Glomerular visceral epithelial cell (primary cell): ENCODE results near the gene LIN28B.
"Not testable (repeated sequence)": the region's sequence is repeated elsewhere in the genome, so short reads cannot be mapped to it uniquely, and the experiment has no call there.

Experiments used
- DNase-seq: peaks from one replicate; pipeline ENCODE4 v3.0.0-alpha.2; 2016; ENCODE audit errors: extremely low spot score

Gene LIN28B

DNA sequence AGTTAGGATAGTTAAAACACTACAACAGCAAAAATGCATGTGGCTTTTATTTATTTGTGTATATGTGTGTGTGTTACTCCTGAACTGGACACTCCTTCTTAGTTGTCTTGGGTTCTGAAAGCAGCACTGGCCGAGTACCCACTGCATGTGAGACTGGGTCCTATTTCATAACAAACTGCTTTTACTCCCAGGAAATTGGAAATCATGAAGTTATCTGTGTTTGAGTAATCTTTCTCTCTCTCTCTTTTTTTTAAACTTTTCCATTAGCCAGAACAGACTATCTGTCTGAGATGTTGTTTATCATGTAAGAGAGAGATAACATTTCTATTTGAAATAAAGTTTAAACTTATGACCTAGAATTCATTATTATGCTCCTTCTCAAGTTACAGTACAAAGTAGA lies 110.4 kb downstream of the LIN28B start:
- no peak for DNase-seq

DNA sequence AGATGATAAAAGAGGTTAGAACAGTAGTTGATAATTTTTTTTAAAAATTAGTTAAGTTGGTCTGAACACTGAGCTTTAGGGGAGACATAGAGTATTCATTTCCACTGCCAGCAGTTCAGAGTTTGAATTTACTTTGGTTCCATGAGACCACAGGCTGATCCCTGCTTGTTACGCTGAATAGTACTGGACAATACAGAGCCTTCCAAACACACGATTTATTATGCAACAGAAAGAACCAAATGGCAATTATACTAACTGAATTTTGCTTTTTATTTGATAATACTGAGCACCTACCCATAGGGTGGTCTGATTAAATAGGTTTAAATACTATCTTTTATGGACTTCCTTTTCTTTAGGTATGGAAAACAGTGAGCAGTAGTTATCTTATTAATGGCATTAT lies 111.5 kb downstream of the LIN28B start:
- no peak for DNase-seq

DNA sequence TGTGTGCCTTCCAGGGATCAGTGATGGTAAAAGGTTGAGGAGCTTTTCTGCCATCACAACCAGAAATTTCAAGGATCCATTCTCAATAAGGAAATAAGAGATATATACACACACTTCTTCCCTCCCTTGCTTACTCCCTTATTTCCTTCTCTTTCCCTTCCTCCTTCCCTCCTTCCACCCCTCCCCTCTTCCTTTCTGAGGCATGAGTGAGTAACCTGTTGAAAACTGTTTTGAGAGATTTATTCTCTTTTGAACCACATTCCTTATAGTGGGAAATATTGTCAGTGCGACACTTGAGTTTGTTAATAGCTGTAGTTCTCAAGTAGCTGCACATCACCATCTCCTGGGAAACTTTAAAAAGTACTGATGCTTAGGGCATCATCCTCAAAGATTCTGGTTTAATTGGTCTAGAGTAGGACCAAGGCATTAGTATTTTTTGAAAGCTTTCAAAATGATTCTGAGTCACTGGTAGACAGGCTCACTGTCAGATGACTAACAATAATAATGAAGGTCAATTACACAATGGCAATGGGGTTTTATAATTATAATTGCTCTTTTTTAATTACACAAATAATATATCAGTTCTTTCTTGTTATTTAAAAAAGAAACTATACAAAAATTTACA lies 113.0 kb downstream of the LIN28B start:
- DNase-seq: no peak

DNA sequence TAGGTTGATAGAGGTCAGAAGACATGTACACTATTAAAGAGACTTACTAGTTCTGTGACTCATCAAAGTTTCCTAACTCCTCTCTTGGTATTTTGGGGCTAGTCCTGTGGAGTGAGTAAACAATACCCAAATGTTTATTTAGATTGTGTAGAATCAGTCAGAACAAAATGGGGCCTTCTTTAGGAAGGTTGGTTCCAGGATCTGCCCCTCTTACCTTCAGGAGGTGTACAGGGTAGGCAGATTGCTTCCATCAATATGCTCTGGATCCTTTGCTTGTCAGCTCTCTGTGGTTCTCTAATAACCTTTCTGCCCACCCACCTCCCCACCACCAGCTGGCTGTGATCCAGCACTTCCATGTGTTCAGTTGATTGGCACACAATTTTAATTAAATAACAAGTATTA lies 115.9 kb downstream of the LIN28B start:
- no peak for DNase-seq

DNA sequence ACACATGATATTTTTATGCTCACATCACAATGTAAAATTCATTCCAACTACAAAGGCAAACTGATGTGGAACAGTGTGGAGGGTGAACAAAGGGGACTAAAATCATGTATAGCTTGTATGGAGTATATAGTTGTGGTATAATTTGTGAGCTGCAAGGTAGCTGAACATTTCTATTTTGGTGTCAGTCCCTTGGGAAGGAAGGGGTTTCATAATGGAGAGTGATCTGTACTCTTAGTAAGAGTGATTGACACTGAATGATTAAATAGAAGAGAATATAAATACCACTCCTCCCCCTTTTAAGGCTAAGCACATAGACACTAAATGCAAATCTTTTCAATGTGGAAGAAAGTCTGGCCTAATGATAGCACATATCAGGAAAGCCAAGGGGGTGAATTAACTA lies 118.3 kb downstream of the LIN28B start:
- DNase-seq: no peak

DNA sequence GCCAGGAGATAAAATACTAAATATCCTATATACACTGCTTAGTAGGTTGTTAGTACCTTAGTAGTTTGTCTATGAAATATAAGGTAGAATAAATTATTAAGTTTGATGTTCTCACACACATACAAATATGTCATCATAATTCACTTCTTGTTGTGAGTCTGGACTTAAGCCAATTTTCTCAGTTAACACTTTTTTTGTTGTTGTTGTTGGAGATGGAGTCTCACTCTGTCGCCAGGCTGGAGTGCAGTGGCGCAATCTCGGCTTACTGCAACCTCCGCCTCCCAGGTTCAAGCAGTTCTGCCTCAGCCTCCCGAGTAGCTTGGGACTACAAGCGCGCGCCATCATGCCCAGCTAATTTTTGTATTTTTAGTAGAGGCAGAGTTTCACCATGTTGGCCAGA lies 119.5 kb downstream of the LIN28B start:
- not testable (repeated sequence) for DNase-seq

DNA sequence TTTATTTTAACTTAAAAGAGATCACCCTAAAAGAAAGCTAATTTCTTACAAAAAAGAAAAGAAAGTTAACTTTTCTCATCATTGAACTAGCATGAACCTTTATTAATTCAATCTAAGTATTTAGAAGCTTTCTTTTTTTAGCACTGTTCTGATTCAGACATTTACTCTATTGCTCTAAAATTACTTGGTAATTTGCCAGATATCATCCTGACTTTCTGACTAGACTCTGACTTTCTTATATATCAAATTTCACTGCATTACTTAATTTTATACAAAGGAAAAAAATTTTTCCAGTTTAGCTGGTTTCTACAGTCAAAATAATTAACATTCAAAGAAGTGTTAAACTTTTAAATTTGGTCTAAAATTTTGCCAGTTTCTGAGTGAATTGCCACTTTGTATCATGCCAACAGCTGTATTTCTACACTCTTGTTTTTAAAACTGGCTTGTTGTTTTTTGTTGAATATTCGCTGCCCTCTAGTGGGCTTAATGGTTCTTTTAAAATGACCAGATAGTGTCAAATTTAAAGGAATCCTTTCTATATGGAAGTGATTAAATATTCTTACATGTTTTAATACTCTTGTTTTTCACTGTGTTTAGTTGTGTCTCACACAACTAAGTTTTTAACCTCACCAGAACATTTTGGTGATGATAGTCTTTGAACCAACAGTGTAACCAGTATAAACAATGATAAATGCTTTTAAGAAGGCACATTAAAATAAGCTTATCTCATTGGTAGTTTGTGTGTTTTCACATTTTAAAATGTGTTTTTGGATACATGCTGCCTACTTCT lies 120.9 kb downstream of the LIN28B start:
- DNase-seq: peak; percentile 37

DNA sequence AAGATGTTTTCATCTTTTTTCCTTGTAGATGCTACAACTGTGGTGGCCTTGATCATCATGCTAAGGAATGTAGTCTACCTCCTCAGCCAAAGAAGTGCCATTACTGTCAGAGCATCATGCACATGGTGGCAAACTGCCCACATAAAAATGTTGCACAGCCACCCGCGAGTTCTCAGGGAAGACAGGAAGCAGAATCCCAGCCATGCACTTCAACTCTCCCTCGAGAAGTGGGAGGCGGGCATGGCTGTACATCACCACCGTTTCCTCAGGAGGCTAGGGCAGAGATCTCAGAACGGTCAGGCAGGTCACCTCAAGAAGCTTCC lies 121.4 kb downstream of the LIN28B start:
- DNase-seq: no peak

DNA sequence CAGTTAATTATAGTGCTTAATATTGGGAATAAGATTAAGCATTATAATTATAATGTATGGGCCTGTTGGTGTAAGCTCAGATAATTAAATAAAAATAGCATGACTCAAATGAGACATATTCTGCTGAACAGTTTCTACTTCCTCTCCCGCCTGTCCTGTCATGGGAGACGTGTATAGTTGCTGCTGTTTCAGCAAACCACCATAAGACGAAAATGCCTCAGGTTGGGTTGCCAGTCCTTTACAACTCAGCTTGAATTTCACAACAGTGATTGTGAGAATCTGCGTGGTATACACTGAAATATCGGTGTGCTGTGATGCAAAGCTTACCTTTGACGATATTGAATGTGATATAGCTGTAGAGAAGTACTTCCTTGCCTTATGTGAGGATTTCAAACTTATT lies 123.4 kb downstream of the LIN28B start:
- DNase-seq: no peak

DNA sequence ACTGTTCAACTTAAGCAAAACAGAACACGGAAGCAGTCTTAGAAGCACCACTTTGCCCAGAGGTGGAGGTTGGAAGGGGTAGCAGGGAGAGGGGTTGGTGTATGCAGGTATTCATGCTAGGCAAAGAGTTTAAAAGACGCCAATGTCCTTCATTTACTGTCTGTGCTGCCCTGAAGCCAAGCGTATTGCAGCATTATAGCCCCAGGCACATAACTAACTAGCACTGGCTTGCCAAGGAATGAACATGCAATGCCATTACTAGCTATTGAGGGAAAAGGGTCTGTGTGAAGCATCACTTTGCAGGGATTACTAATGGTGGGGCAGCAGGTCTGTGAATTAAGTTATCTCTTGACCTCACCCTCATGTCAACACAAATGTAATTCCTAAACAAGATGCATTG lies 124.8 kb downstream of the LIN28B start:
- not testable (repeated sequence) for DNase-seq

DNA sequence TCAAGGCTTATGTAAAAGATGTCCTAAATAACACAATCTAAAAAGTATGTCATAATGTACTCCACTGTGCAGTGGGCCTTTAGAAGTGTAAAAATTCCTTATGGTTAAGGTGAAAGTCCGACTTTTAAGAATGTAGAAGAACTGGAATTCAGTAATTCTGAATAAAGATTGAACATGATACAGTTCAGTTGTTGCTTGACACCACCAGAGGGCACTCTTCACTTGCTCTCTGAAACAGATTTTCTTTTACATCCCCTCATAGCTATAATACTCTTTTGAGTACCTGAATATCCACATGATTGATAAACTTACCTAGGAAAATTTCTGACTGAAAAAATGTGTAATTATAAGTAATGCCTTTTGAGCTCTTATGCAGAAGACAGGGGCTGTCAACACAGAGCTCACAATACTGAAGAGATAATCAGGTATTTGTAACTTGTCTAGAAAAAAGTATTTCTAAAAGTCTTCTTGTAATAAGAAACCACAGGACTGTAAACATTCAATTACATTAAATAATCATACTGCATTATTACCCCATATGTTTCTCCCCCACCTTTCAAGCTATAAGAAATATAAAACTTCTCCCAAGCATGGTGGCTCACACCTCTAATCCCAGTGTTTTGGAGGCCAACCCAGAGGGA lies 130.8 kb downstream of the LIN28B start:
- DNase-seq: peak; percentile 60

DNA sequence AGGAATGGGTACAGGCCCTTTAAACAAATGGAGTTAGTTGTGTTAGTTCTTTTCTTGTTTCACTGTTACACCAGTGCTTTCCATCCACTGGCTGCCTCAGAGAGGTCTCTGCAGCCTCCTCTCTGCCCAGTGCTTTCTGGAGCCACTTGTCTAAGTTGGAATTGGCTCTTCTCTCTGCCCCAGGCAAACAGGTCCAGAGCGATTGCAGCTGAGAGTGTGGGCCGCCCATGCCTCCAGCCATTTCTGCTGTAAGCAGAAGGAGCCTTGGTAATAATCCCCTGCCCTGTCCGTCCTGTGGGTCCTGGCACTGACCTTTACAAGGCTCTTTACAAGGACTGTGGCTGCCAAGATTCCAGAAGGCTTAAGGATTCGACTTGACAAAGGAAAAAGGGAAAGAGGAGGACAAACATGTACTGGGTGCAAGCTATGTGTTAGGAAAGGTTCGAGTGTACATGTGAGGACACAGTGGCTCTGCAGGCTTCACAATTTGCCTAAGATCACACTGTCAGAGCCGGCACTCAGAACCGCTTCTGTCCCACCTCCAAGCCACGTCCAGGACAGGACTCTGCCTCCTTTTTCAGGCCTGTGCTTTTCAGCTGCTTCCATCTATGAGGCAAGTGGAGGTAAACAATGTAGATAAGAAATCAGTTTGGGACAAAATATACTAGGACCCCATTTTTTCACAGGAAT lies 134.4 kb downstream of the LIN28B start:
- DNase-seq: no peak

DNA sequence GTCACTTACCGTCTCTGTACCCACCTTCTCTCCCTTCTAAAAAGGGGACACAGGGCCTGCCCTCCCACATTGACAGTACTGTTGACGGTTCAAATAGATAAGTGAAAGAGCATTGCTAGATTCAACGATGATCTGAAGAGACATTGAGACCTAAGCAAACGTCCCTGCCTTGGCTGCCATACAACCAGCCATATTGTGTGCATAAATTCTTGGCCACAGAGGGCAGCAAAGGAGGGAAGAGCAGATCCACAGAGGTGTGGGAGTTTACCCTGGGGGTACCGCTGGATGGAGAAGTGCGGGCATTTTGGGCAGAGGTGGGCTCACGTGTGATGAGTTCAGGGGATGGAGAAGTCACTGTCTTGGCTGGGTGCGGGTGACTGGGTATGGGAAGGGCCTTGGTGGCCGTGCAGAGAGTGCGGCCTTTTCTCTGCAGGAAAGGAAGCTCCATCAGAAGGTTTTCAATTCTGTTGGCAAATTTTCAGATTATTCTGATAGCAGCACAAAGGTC lies 137.3 kb downstream of the LIN28B start:
- no peak for DNase-seq

DNA sequence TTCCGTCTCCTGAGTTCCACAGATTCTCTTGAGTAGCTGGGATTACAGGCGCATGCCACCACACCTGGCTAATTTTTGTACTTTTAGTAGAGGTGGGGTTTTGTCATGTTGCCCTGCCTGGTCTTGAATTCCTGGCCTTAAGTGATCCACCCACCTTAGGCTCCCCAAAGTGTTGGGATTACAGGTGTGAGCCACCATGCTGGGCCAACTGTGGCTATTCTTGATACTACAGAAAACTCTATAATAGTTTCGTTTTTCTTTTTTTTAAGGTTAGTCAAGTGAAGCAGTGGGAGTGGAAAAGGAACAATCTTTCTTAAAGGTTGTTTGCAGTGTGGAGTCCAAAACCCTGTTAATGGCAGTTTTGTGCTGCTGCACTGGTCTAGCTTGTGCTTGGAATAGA lies 138.2 kb downstream of the LIN28B start:
- no peak for DNase-seq

DNA sequence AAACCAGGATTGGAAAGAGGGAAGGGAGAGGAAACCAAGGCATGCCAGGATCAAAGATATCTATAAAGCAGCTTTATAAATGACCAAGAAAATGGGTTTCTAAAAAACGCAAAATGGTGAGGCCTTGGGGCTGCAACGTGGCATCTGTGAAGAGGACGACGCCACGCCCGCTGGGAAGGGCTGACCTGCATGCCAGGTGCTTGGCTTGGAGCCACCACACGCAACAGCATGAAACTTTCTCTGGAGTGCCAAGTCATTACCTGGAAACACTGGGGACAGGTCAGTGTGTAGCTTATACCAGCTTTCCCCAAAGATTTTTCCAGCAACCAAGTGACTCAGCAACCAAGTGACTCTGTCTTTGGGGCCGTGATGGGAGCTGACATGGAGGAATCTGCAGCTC lies 140.4 kb downstream of the LIN28B start:
- no peak for DNase-seq

DNA sequence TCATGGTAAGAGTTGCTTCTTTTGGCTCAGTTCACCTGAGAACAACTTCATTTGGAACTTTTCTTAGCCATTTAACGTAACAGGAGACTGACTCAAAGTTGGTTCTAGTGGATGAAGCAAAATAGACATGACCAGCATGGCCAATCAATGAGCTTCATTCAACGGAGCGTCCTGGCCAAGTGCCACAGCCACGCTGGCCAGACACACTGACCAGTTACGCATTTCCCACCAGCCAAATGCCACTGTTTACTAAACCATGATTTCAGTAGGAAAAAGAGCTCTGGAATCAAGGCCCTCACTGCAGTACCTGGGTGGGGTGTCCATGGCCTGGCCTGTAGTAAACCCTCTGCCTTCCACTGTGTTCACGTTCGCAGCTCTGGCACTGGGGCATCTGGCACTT lies 142.5 kb downstream of the LIN28B start:
- DNase-seq: no peak

DNA sequence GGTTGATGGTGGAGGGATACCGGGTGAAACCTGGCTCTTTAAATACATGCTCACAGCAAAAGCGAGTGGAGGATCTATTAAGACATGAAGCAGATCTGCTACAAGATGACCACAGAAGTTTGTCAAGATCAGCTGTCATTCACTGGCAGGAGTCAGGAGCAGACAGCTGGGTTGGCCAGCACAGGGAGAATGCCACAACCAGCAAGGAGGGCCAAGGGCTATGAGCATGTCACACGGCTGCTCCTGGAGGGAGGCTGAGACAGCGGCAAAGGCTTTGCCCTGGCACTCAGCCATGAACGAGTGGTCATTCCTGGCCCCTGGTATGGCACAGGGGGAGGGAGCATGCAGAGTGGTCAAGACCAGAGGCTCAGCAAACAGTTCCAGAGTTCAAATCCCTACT lies 145.3 kb downstream of the LIN28B start:
- no peak for DNase-seq

DNA sequence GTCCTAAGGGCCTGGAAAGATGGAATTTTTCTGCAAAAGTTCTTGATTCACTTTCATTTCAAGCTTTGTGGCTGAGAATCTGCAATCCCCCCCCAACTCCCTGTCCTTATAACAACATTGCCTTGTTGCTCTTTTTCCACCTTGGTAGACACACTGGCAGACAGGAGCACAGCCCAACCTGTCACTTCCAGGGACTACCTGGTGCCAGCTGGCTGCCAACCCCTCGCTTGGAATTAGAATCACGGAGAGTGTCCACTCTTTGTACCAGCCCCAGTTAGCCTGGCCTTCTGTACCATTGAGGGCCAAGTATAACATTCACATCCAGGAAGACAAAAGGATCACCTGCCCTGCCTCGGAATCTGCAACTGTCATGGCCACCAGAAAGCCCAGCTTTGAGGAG lies 148.2 kb downstream of the LIN28B start:
- DNase-seq: no peak

DNA sequence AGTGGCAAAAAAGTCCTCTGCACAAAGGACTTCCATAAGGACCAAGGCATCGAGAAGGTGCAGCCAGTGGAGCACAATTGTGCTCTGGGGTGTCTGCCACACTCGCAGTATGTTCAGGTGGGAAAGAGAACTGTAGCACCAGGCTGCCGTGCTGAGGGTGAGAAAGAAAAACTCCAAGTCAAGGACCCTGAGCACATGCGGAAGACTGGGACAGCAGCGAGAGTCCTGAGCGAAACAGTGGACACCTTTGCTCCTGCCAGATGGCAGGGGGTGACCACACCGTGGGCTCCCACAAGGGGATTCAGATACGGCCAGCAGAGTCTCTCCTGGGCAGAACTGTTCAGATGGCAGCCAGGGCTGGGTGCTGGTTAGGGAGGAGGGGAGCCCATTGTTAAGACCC lies 149.4 kb downstream of the LIN28B start:
- DNase-seq: no peak

DNA sequence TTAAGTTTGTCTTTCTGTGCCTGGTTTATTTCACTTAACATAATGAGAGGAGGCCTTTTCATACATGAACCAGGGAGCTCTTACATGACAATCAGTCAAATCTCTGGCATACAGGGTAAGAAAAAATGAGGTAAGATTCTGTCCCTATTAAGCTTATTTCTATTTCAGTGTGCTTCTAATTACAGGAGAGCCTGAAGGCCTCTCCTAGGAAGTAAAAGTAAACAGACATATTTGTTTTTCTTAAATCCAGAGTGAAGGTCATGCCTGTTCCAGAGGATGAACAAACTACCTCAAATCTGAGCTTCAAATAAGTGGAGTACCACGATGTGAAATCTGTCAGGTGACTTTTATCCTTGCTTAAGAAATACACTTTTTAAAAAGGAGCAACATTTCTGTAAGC lies 150.3 kb downstream of the LIN28B start:
- no peak for DNase-seq

DNA sequence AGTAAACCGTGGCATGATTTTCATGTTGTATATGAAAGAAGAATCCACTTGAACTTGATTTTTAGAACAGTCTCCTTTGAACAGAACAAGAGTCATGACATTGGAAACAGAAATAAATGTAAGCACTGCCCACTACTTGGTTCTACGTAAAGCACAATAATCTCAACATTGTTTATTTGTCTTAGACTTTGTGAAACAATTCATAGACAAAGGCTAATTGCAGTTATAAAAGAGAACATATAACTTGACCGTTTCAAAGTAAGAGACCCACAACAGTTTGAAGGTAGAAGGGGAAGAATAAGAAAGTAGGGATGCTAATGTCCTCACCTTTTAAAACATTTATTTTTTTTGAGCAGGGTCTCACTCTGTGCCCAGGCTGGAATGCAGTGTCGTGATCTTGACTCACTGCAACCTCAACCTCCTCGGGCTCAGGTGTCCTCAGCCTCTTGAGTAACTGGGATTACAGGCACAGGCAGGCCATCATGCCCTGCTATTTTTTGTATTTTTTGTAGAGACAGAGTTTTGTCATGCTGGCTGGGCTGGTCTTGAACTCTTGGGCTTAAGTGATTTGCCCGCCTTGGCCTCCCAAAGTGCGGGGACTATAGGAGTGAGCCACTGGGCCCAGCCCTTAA lies 151.8 kb downstream of the LIN28B start:
- DNase-seq: no peak
